Breast epithelium (tissue), 3 donors: ENCODE data around the gene FGF21.
"Not testable (repeated sequence)": the region's sequence is repeated elsewhere in the genome, so short reads cannot be mapped to it uniquely, and the experiment has no call there.

Experiments
- CTCF ChIP-seq, 3 donors: fragments of 450-650 bp; IDR thresholded peaks; one replicate each; pipeline ENCODE4 v1.5.1; 2016 to 2017; ENCODE audit warnings: antibody characterized with exemption in 3 of 3, mild to moderate bottlenecking in 3 of 3, moderate library complexity in 3 of 3
- POLR2A ChIP-seq: fragments of 450-650 bp; IDR thresholded peaks from one replicate; pipeline ENCODE4 v1.6.1; 2016; ENCODE audit warnings: antibody characterized with exemption, mild to moderate bottlenecking, moderate library complexity
- POLR2AphosphoS5 ChIP-seq, 3 donors: sonication (generic); formaldehyde crosslinking; IDR thresholded peaks; one replicate each; pipeline ENCODE4 v1.6.1; 2017; ENCODE audit warnings: antibody characterized with exemption in 3 of 3

GRCh38 chr19:48768171-48768753 lies 12.9 kb downstream of the FGF21 start:
- not testable (repeated sequence) for TF ChIP-seq CTCF (IDR thresholded peaks at IDR 0.05); POLR2A; POLR2AphosphoS5 (IDR thresholded peaks at IDR 0.05)
